ENCODE measurements around the gene LSP1. TPM values are rescaled to one million over a fixed set of nuclear protein-coding genes. Genes with fewer than 3 reads are reported as not detected.

Gene LSP1
- total RNA-seq, 4 donors from 2014 or later: 12.3 to 69.6 (median 23.2) TPM

GRCh38 chr11:1832920-1833295, 20.0 kb upstream of the LSP1 start:
- Histone ChIP-seq H3K27ac (peak overlapping the region in 3 of 4 donors; percentile 6 to 86 (median 10)), H3K9me3 (no peaks in the 10 kb centered on the region), H3K4me1 (peaks cover 29 to 49% (median 47%) of the 10 kb centered on the region in 4 donors), H3K36me3 (no peaks in the 10 kb centered on the region), H3K27me3 (peaks cover 6% of the 10 kb centered on the region), H3K4me3 (peak overlapping the region in 1 of 4 donors; percentile 29)
- in situ Hi-C loops (cut with MboI; ENCODE audit: low pct_ligation_motif_present in 1 of 4, low pct_unique_long_range_greater_than_20kb in 1 of 4, low sequenced_read_pairs in 3 of 4): no loop called here
- TF ChIP-seq EP300 (IDR thresholded peaks at IDR 0.05; ENCODE audit: low read depth) (no peak), CTCF (IDR thresholded peaks at IDR 0.05) (no peak), POLR2A (IDR thresholded peaks at IDR 0.05) (no peak), POLR2AphosphoS5 (IDR thresholded peaks at IDR 0.05) (no peak)
- intact Hi-C loops (cut with DNase I; ENCODE audit: low total_unique reads): loop anchor here (2.0 to 5.0 kb wide), 2 partner anchors 140 to 181 kb away; no protein-coding TSS in a partner anchor
- 50% methylated on average over 14 of the region's 17 CpGs; no CpG with 5 or more reads in 1 of the 2 donors for WGBS, 2 donors (ENCODE audit: low coverage in 1 of 2)
- DNase-seq: no peak

- Histone ChIP-seq H3K36me3 (no peaks in the 10 kb centered on the region), H3K4me1 (peaks cover 29 to 51% (median 48%) of the 10 kb centered on the region in 4 donors), H3K27ac (peak overlapping the region; percentile 70 to 86 (median 80)), H3K27me3 (peaks cover 6% of the 10 kb centered on the region), H3K4me3 (no peak overlapping the region), H3K9me3 (no peaks in the 10 kb centered on the region)
- 79% methylated on average over 10 of the region's 14 CpGs; no CpG with 5 or more reads in 1 of the 2 donors for WGBS, 2 donors (ENCODE audit: low coverage in 1 of 2)
- in situ Hi-C loops (cut with MboI; ENCODE audit: low pct_ligation_motif_present in 1 of 4, low pct_unique_long_range_greater_than_20kb in 1 of 4, low sequenced_read_pairs in 3 of 4): no loop called here
- TF ChIP-seq CTCF (IDR thresholded peaks at IDR 0.05): peak in 1 of 5 experiments; percentile 17
- TF ChIP-seq POLR2A (IDR thresholded peaks at IDR 0.05): peak; percentile 62
- TF ChIP-seq EP300 (IDR thresholded peaks at IDR 0.05; ENCODE audit: low read depth): peak; percentile 37
- peak; percentile 20 to 87 (median 85) for TF ChIP-seq POLR2AphosphoS5 (IDR thresholded peaks at IDR 0.05)
- intact Hi-C loops (cut with DNase I; ENCODE audit: low total_unique reads): loop anchor here (5.0 kb wide), 1 partner anchor 182 kb away; no protein-coding TSS in a partner anchor
- DNase-seq: peak; percentile 92
Observed at GRCh38 chr11:1834062-1834610, 18.7 kb upstream of the LSP1 start.

- Histone ChIP-seq H3K27me3 (peaks cover 1% of the 10 kb centered on the region), H3K4me1 (peaks cover 29 to 50% (median 47%) of the 10 kb centered on the region in 4 donors), H3K9me3 (no peaks in the 10 kb centered on the region), H3K4me3 (no peak within 1 kb of the TSS), H3K27ac (peak within 1 kb of the TSS; percentile 70 to 86 (median 80)), H3K36me3 (no peaks in the 10 kb centered on the region)
- in situ Hi-C loops (cut with MboI; ENCODE audit: low pct_ligation_motif_present in 1 of 4, low pct_unique_long_range_greater_than_20kb in 1 of 4, low sequenced_read_pairs in 3 of 4): no loop called here
- WGBS, 2 donors (ENCODE audit: low coverage in 1 of 2): 80% methylated on average over 19 of the region's 26 CpGs; no CpG with 5 or more reads in 1 of the 2 donors
- peak; percentile 60 for DNase-seq
- intact Hi-C loops (cut with DNase I; ENCODE audit: low total_unique reads): loop anchor here (5.0 kb wide), 2 partner anchors 183 to 317 kb away; no protein-coding TSS in a partner anchor
- TF ChIP-seq POLR2AphosphoS5 (IDR thresholded peaks at IDR 0.05): no peak
- TF ChIP-seq POLR2A (IDR thresholded peaks at IDR 0.05): no peak
Observed at GRCh38 chr11:1834779-1835670, 17.9 kb upstream of the LSP1 start, which contains the start of gene SYT8. Gene SYT8, plus strand, starts transcription at chr11:1834990. Its CDS starts 116 bp downstream, at chr11:1835106.

GRCh38 chr11:1835671-1836010, 17.2 kb upstream of the LSP1 start:
- Histone ChIP-seq H3K4me3 (no peak overlapping the region), H3K4me1 (peaks cover 29 to 44% (median 41%) of the 10 kb centered on the region in 4 donors), H3K27me3 (no peaks in the 10 kb centered on the region), H3K9me3 (no peaks in the 10 kb centered on the region), H3K27ac (no peak overlapping the region), H3K36me3 (no peaks in the 10 kb centered on the region)
- TF ChIP-seq POLR2AphosphoS5 (IDR thresholded peaks at IDR 0.05) (no peak), EP300 (IDR thresholded peaks at IDR 0.05; ENCODE audit: low read depth) (no peak), POLR2A (IDR thresholded peaks at IDR 0.05) (no peak), CTCF (IDR thresholded peaks at IDR 0.05) (no peak)
- no peak for DNase-seq
- in situ Hi-C loops (cut with MboI; ENCODE audit: low pct_ligation_motif_present in 1 of 4, low pct_unique_long_range_greater_than_20kb in 1 of 4, low sequenced_read_pairs in 3 of 4) (no loop called here), intact Hi-C loops (cut with DNase I; ENCODE audit: low total_unique reads) (loop anchor here (5.0 kb wide), 1 partner anchor 317 kb away; no protein-coding TSS in a partner anchor)
- WGBS, 2 donors (ENCODE audit: low coverage in 1 of 2): 78% methylated on average over 12 of the region's 12 CpGs; no CpG with 5 or more reads in 1 of the 2 donors

Data from transverse colon (tissue), 4 donors.